D721Med (cell line): ENCODE results near the gene DENND11.

Experiments
- DNase-seq: peaks from one replicate; pipeline ENCODE4 v3.0.0; 2011; ENCODE audit warnings: low spot score; ENCODE audit not compliant: insufficient read length
- FAIRE-seq: peaks from 2 replicates; lab custom pipeline; 2011; peaks lifted over from hg19 to GRCh38; lab: Jason Lieb, UNC
- TF ChIP-seq, protein P1 (sequence below): IDR thresholded peaks from 2 replicates; pipeline ENCODE4 v1.5.1; 2012; ENCODE audit warnings: mild to moderate bottlenecking, control low read depth; ENCODE audit not compliant: insufficient read depth; ENCODE audit errors: missing control alignments

DENND11 gene

DNA sequence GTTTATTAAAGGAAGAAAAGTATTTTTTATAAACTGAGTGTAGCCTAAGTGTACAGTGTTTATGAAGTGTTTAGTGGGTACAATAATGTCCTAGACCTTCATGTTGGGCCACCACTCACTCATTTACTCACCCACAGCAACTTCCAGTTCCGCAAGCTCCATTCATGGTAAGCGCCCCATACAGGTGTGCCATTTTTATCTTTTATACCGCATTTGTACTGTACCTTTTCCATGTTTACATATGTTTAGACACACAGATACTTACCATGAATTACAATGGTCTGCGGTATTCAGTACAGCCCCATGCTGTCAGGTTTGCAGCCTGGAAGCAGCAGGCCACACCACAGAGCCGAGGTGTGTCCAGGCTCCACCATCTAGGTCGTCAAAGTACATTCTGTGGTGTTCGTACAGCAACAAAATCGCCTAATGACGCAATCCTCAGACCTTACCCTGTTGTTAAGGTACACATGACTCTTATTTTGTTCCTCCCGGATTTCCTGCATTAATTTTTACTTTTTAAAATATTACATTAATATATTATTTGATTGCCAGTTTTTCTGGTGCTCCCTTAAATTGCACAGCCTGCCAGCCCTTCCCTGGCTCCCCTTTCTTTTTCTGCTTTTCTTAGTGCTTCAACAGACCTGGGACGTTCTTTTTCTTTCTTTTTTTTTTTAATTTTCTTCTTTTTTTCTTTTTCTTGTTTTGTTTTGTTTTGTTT is 35.3 kb upstream of the DENND11 start:
- FAIRE-seq (no peak), DNase-seq (no peak)
- TF ChIP-seq, protein P1, sequence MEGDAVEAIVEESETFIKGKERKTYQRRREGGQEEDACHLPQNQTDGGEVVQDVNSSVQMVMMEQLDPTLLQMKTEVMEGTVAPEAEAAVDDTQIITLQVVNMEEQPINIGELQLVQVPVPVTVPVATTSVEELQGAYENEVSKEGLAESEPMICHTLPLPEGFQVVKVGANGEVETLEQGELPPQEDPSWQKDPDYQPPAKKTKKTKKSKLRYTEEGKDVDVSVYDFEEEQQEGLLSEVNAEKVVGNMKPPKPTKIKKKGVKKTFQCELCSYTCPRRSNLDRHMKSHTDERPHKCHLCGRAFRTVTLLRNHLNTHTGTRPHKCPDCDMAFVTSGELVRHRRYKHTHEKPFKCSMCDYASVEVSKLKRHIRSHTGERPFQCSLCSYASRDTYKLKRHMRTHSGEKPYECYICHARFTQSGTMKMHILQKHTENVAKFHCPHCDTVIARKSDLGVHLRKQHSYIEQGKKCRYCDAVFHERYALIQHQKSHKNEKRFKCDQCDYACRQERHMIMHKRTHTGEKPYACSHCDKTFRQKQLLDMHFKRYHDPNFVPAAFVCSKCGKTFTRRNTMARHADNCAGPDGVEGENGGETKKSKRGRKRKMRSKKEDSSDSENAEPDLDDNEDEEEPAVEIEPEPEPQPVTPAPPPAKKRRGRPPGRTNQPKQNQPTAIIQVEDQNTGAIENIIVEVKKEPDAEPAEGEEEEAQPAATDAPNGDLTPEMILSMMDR, result no peak

DNA sequence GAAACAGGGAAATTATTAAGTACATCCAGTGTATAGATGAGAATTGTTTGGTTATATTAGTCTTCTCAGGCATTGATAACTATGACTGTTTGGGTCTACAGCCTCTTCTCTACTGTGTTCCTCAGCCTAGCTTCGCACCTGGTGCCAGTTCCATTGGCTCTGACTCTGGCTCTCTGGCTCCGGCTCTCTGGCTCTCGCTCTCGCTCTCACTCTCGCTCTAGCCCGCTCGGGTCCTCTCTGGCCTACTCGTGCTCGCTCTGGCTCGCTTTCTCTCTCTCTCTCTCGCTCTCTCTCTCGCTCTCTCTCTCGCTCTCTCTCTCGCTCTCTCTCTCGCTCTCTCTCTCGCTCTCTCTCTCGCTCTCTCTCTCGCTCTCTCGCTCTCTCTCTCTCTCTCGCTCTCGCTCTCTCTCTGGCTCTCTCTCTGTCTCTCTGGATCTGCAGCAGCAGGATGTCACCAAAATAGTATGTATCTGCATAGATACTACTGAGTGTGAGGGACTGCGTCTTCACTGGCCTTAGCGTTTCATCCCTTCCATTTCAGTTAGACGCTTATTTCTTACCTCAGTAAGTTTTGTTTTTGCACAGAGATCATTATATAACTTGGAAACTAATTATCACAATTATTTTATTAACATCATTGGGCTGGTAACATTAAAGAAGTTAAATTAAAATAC is 29.6 kb upstream of the DENND11 start:
- FAIRE-seq, result no peak
- TF ChIP-seq, protein P1, result no peak
- no peak for DNase-seq

DNA sequence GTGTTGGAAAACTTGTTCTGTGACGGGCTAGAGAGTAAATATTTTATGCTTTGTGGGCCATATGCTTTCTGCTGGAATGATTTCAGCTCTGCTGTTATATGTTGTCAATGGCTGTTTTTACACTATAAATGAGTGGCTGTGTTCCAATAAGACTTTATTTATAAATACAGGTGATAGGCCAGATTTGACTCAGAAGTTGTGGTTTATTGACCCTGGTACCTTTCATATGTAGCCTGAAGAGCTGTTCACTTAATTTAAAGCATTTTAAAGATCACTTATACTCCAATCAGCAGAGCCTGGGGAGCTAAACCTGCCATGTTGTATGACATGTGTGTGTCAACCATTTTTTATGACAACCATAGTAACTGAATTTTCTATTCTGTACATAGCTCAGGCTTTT is 27.1 kb upstream of the DENND11 start:
- TF ChIP-seq, protein P1, result no peak
- no peak for FAIRE-seq
- DNase-seq, result no peak

DNA sequence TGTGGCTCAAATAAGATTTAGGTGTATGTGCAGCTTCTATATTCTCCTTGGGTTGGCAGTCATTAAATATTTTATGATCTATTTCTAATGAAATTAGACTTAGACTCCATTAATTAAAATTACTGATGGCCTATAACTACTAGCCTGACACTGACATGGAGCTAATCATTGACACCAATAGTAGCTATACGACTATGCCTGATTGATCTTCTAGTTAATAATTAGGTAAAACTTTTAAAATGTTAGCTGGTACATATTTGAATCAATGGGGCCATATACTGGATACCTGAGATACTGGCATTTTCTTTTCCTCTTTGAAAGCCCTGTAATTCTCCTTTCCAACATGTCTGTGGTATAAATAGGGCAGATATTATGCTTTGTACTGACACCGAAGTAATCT is 20.6 kb upstream of the DENND11 start:
- FAIRE-seq, result no peak

DNA sequence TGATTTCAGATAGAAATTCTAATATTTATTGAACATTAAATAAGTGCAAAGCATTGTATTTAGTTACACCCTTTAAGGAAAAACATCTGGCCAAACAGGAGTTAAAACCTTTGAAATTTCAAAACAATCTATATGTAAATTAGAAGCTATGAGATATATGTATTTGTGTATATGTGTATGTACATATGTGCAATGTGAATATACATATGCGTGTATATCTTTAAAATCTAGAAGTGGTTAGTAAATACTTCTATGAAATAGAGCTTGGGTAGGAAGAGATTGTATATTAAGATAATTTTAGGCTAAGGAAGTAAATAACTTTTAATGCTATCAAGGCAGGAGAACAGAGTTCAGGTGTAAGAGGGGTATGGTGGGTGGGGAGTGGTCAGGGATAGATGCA is 15.5 kb upstream of the DENND11 start:
- TF ChIP-seq, protein P1, result no peak
- DNase-seq (no peak), FAIRE-seq (no peak)

More for the DNA sequence above, 20.6 kb upstream of the DENND11 start:
- DNase-seq, result no peak
- TF ChIP-seq, protein P1, result no peak

DNA sequence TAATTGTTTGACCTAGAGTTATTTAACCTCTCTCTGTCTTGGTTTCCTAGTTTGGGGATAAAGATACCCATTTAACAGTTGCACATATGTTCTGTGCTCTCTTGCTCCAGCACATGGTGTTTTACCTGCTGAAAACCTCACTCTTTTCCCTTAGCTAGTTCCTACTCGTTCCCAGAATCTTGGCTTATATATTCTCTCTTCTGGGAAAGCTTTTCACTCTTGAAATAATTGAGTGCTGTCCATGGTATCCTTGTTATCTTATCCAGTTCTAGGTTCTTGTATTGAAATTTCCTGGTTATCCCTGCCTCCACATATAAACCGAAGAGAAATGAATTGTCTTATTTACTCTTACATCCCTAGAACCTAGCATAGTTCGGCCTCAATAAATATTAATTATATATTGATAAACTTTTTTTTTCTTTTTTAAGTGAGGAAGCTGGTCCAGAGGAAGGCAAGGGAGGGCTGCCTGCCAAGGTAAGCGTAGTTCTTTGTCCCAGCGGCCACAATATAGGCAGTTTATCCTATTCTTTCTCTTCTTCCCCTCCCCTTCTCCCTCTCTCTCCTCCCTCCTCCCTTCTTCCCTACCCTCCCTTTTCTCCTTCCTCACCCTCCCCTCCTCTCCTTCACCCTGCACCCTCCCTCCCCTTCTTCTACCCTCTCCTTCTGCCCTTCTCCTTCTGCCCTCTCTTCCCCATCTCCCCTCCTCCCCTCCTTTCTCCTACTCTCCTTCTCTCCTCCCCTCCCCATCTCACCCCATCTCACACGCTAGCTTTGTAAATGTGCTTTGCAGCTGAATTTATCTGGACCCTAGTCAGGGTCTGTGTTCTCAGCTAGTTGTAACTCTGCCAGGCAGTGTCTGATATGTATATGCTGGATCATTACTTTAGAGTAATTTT is 14.1 kb upstream of the DENND11 start:
- no peak for DNase-seq
- no peak for FAIRE-seq
- TF ChIP-seq, protein P1, result no peak
